HepG2 (cell line): ENCODE measurements around the gene ETS1. TPM values are rescaled to one million over a fixed set of nuclear protein-coding genes. Genes with fewer than 3 reads are reported as not detected.

Experiments used
- ATAC-seq: fragments of 200-7000 bp; cut with Tn5 transposase; 3 replicates; pipeline ENCODE4 v1.9.1; 2020; ENCODE audit warnings: mild to moderate bottlenecking, moderate library complexity
- BruUV-seq: library from RNA; stranded (reverse); fragments of 400-500 nt; replicated peaks from 2 replicates; lab custom pipeline; 2021; lab: Mats Ljungman, UMichigan
- CTCF ChIA-PET: fragments of 300-600 bp; formaldehyde crosslinking; extraction: SDS; loops from one replicate; lab custom pipeline; 2021; ENCODE audit warnings: low total read pairs, inconsistent platforms, low intra/inter-chr PET ratio; lab: Yijun Ruan, JAX
- POLR2A ChIA-PET: fragments of 350-600 bp; sonication (Branson Sonifier 250); formaldehyde crosslinking; loops from one replicate; lab custom pipeline; 2020; ENCODE audit warnings: antibody characterized with exemption, inconsistent platforms; lab: Yijun Ruan, JAX
- DNase-seq: peaks from one replicate; pipeline ENCODE4 v3.0.0-alpha.2; 2015; ENCODE audit warnings: low spot score
- FAIRE-seq: peaks from 3 replicates; lab custom pipeline; 2011; peaks lifted over from hg19 to GRCh38; lab: Jason Lieb, UNC
- H2AFZ ChIP-seq: one replicate; pipeline ENCODE4 v1.6.1; 2011; ENCODE audit warnings: low read length, inconsistent platforms
- H3K27ac ChIP-seq: fragments of 300-600 bp; 3 replicates; pipeline ENCODE4 v1.8.0; 2011; ENCODE audit warnings: mixed run types, mild to moderate bottlenecking, mixed read lengths, low read length, inconsistent platforms; ENCODE audit not compliant: insufficient read depth; ENCODE audit errors: extremely low read length
- H3K27me3 ChIP-seq, 2 experiments: fragments of 200-600 bp in 1 of 2; 2 replicates in 1 of 2; 3 replicates in 1 of 2; pipeline versions ENCODE4 v1.6.0 to v1.8.0; 2011; ENCODE audit warnings: low read length in 2 of 2, mild to moderate bottlenecking in 2 of 2, moderate library complexity in 2 of 2, inconsistent platforms in 1 of 2; ENCODE audit not compliant: insufficient read depth in 2 of 2, control insufficient read depth in 1 of 2
- H3K36me3 ChIP-seq, 2 experiments: fragments of 200-600 bp in 1 of 2; replicated peaks in 1 of 2; 2 replicates in 1 of 2; 3 replicates in 1 of 2; pipeline versions ENCODE4 v1.5.1 to v1.8.0; 2011; ENCODE audit warnings: low read length in 2 of 2, inconsistent platforms in 1 of 2; ENCODE audit not compliant: insufficient read depth in 2 of 2, control insufficient read depth in 1 of 2
- H3K4me1 ChIP-seq: 2 replicates; pipeline ENCODE4 v1.5.1; 2012; ENCODE audit warnings: low read length, inconsistent platforms; ENCODE audit not compliant: insufficient read depth
- H3K4me2 ChIP-seq: 2 replicates; pipeline ENCODE4 v1.6.0; 2011; ENCODE audit warnings: low read depth, low read length, inconsistent platforms
- H3K4me3 ChIP-seq, 3 experiments: fragments of 200-600 bp in 1 of 3; sonication (generic), shearing (Covaris generic) in 1 of 3; replicated peaks in 1 of 3; 2 replicates each; pipeline ENCODE4 v1.5.1; 2011 to 2016; ENCODE audit warnings: low read length in 3 of 3, inconsistent platforms in 2 of 3, low read depth in 2 of 3, mild to moderate bottlenecking in 2 of 3, control low read depth in 1 of 3, mixed read lengths in 1 of 3; ENCODE audit not compliant: insufficient read depth in 1 of 3
- H3K79me2 ChIP-seq: one replicate; pipeline ENCODE4 v1.6.1; 2011; ENCODE audit warnings: low read length, inconsistent platforms; ENCODE audit not compliant: insufficient read depth
- H3K9ac ChIP-seq: 2 replicates; pipeline ENCODE4 v1.6.0; 2011; ENCODE audit warnings: mild to moderate bottlenecking, low read depth, low read length, inconsistent platforms; ENCODE audit not compliant: insufficient read depth
- H3K9me3 ChIP-seq: 2 replicates; pipeline ENCODE4 v1.5.1; 2012; ENCODE audit warnings: mild to moderate bottlenecking, low read length
- H4K20me1 ChIP-seq: 2 replicates; pipeline ENCODE4 v1.6.0; 2011; ENCODE audit warnings: inconsistent platforms, mild to moderate bottlenecking, low read length, moderate library complexity; ENCODE audit not compliant: insufficient read depth
- ARID2 ChIP-seq: sonication (generic); formaldehyde crosslinking; IDR thresholded peaks from 2 replicates; pipeline ENCODE4 v1.8.1; 2022; ENCODE audit warnings: mild to moderate bottlenecking, missing genetic modification reagents, borderline replicate concordance
- THAP9 ChIP-seq: sonication (generic); formaldehyde crosslinking; IDR thresholded peaks from 2 replicates; pipeline ENCODE4; 2020; ENCODE audit warnings: missing genetic modification reagents, mild to moderate bottlenecking, borderline replicate concordance
- ZNF570 ChIP-seq: sonication (generic); formaldehyde crosslinking; IDR thresholded peaks from 2 replicates; pipeline ENCODE4 v1.4.0; 2020; ENCODE audit warnings: mild to moderate bottlenecking, missing genetic modification reagents, borderline replicate concordance
- WGBS: methylation state at CpG from one replicate; pipeline ENCODE4 v1.1.6; 2017; ENCODE audit warnings: low lambda C conversion rate; 5-methylcytosine and 5-hydroxymethylcytosine counted together
- in situ Hi-C: cut with HindIII; loops from 2 replicates; pipeline ENCODE4 v1.10.0; 2017; ENCODE audit warnings: low pct_unique_long_range_greater_than_20kb; ENCODE audit not compliant: extremely low pct_ligation_motif_present
- intact Hi-C: fragments of 100-400 bp; cut with micrococcal nuclease; formaldehyde crosslinking; loops from one replicate; pipeline ENCODE4 v1.10.0; 2022; ENCODE audit not compliant: unreplicated experiment
- polyA plus RNA-seq, 8 experiments: library from polyadenylated mRNA; depleted of rRNA in 3 of 8; stranded (reverse) in 7 of 8; unstranded in 1 of 8; fragments of >200 nt; fragmentation: Illumina TruSeq in 4 of 8; extraction: Trizol in 4 of 8; gene quantifications; 2 replicates each; pipeline versions ENCODE4 v1.2.1 to v1.2.3, GENCODE V29; 2011 to 2016; ENCODE audit warnings: low read depth in 4 of 8, missing spikeins in 1 of 8, mixed read lengths in 1 of 8; ENCODE audit not compliant: insufficient read depth in 1 of 8
- total RNA-seq, 5 experiments: library from RNA; depleted of rRNA; stranded (reverse); fragments of >200 nt; fragmentation: Illumina TruSeq; extraction: Trizol; gene quantifications; 2 replicates each; pipeline ENCODE4 v1.2.3, GENCODE V29; 2016; ENCODE audit warnings: low read depth in 1 of 5

Gene ETS1
- total and polyA plus RNA-seq, 2 of the 13 experiments (the other 11 are each of a cell fraction or from before 2014, with no cell fraction given), result 0.18 to 0.34 TPM

DNA sequence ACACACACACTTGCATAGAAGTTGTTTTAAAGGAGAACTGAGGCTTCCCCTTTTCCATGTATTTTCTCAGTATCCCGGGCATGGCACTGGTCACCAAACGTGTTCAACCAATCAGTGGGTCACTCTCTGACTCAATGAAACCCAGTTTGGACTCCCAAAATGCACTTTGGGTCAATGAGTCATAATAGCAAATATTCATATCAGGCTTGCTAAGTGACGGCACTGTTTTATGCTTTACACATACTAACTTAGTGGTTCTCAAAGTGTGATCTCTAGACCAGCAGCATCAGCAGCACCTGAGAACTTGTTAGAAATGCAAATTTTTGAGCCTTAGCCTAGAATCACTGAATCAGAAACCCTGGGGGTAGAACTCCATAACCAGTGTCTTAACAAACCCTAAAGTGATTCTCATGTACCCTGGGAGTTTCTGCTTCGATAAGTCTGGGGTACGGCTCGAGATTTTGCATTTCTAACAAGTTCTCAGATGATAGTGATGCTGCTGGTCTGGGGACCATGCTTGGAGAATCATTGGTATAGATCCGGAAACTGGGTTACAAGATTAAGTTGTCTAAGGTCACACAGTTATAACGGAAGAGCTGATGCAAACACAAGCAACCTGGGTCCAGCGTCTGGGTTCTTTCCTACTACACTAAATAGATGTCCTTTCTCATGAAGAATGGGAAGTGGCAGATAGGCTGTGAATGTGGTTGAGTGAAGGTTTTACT, 35.6 kb downstream of the ETS1 start (continued):
- no peak for TF ChIP-seq THAP9 (CRISPR knock-in tag)
- TF ChIP-seq ARID2 (CRISPR knock-in tag), result no peak
- TF ChIP-seq, all 625 proteins: peak for 0

GRCh38 chr11:128551058-128551457, 36.3 kb downstream of the ETS1 start:
- ChIA-PET POLR2A (no interaction called here), CTCF (no interaction called here)
- no peak overlapping the region for H3K9ac ChIP-seq
- H3K36me3 ChIP-seq, result no peaks in the 10 kb centered on the region
- in situ Hi-C loops, result no loop called here
- no peak overlapping the region for H2AFZ ChIP-seq
- no peaks in the 10 kb centered on the region for H3K4me1 ChIP-seq
- H3K9me3 ChIP-seq, result no peaks in the 10 kb centered on the region
- intact Hi-C loops, result no loop called here
- H3K27ac ChIP-seq, result no peak overlapping the region
- 2% methylated on average over 4 of the region's 4 CpGs for WGBS
- no peak overlapping the region for H3K4me2 ChIP-seq
- BruUV-seq, result no TSS peak
- peaks cover 2 to 13% of the 10 kb centered on the region in 2 experiments; a peak in 2 of 5 replicates for H3K27me3 ChIP-seq
- no peak overlapping the region for H3K4me3 ChIP-seq
- no peaks in the 10 kb centered on the region for H4K20me1 ChIP-seq
- TF ChIP-seq ZNF570 (CRISPR knock-in tag), result no peak
- no peaks in the 10 kb centered on the region for H3K79me2 ChIP-seq
- ATAC-seq (no peak), FAIRE-seq (no peak), DNase-seq (no peak)
